Right ventricle myocardium inferior (tissue), 1 donor: ENCODE data around the gene RREB1. TPM values are rescaled to one million over a fixed set of nuclear protein-coding genes. Genes with fewer than 3 reads are reported as not detected.
A peak's percentile ranks its signal among the peaks of the same experiment; 100 is the strongest.
"Not testable (repeated sequence)": the region's sequence is repeated elsewhere in the genome, so short reads cannot be mapped to it uniquely, and the experiment has no call there.

ENCODE experiments used
- ATAC-seq: fragments of 200-7000 bp; cut with Tn5 transposase; one replicate; pipeline ENCODE4 v1.9.1; 2020; ENCODE audit warnings: mild to moderate bottlenecking, moderate library complexity
- DNase-seq: peaks from one replicate; pipeline ENCODE4 v3.0.0; 2021; ENCODE audit errors: missing footprints
- intact Hi-C: fragments of 100-400 bp; cut with DNase I; formaldehyde crosslinking; loops from one replicate; pipeline ENCODE4 v1.11.0; 2022
- total RNA-seq: library from RNA; stranded (reverse); fragmentation: NEBNext Ultra II Directional; extraction: Animal tissue kit (Norgen Biotek cat#: 25700); gene quantifications from one replicate; pipeline ENCODE4 v1.2.1, GENCODE V29; 2021
- donor health status: DM: no; HTN: yes; CAD: no; lungs with severe emphysema.

Gene RREB1
- total RNA-seq, 1 donor from 2014 or later: 34.2 TPM

- intact Hi-C loops: no loop called here
Measured at GRCh38 chr6:7152462-7152861, 44.7 kb downstream of the RREB1 start.

GRCh38 chr6:7153789-7154188, 46.0 kb downstream of the RREB1 start:
- no peak for DNase-seq
- intact Hi-C loops: no loop called here
- no peak for ATAC-seq

More at GRCh38 chr6:7152462-7152861, 44.7 kb downstream of the RREB1 start:
- no peak for DNase-seq
- ATAC-seq: no peak

DNA sequence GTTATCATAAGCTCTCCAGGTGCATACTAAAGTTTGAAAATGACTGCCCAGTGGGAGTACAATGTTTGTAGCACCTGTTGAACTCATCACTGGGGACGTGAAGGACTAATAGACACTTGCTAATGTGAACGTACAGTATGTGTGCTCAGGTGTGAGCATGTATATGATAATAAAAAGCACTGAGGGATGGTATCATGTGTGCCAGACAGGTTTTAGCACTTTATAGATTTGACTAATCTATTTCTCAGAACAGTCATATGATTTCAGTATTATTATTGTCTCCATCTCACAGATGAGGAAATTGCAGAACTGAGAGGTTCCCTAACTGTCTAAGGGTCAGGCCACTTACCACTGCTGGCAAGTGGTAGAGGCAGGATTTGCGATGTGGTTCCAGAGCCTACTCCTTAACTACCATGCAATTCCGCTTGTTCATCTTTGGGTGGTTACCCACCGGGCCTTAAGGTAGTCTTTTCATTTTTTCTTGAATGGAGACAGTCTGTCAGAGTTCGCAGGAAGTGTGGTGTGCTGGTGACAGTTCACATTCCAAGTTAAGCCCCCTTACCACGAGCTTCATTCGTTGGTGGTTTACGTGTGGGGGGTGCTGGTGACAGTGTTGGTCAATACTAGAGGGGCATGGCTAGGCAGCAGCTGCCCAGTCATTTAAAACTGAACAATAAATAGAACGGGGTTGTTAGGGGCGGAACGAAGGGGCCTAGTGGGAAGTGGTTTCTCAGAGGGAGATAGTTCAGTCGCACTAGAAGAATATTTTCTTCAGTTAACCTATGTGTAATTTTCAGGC, 46.8 kb downstream of the RREB1 start:
- intact Hi-C loops: no loop called here
- DNase-seq (no peak), ATAC-seq (no peak)

GRCh38 chr6:7155871-7156579, 48.3 kb downstream of the RREB1 start:
- ATAC-seq (peak; percentile 38), DNase-seq (no peak)
- intact Hi-C loops: no loop called here

DNA sequence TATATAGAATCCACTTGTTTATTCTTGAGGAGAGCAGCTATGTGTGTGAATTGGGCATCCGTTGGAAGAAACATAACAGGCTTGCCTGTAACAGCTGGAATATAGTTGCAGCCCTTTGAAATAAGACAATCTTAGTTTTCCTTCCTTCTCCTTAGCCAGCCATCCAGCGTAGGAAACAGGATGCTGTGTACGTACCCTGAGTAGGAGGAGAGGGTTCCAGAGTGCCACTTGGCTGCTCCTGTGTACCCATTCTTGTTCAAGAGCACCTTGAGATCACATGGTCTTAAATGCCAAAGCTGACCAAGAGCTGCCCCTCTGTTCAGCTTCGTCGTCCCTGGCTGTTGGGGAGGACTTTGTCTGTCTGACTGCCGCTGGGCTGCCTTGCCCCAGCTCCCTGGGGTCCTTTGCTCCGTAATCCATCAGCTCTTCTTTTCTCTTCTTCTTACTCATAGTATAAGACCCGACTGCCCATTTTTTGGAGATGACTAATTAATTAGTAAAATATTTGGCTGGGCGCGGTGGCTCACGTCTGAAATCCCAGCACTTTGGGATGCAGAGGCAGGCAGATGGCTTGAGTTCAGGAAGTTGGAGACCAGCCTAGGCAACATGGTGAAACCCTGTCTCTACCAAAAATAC, 49.0 kb downstream of the RREB1 start:
- intact Hi-C loops: no loop called here
- DNase-seq: no peak
- no peak for ATAC-seq

DNA sequence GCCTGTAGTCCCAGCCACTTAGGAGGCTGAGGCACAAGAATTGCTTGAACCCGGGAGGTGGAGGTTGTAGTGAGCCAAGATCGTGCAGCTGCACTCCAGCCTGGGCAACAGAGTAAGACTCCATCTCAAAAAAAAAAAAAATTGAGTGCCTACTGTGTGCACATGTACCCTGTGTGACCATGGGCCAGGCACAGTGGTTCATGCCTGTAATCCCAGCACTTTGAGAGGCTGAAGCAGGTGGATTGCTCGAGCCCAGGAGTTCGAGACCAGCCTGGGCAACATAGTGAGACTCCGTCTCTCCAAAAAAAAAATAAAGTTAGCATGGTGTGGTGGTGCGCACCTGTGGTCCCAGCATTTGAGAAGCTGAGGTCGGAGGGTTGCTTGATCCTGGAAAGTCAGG, 49.5 kb downstream of the RREB1 start:
- ATAC-seq, intact Hi-C loops: not testable (repeated sequence)

GRCh38 chr6:7157752-7158616, 50.2 kb downstream of the RREB1 start:
- intact Hi-C loops: no loop called here
- no peak for ATAC-seq
- DNase-seq: no peak

More for the DNA sequence above, 49.5 kb downstream of the RREB1 start:
- DNase-seq: not testable (repeated sequence)

GRCh38 chr6:7159790-7160525, 52.2 kb downstream of the RREB1 start:
- DNase-seq (no peak), ATAC-seq (peak; percentile 41)
- intact Hi-C loops: no loop called here

- no peak for ATAC-seq
- no peak for DNase-seq
- intact Hi-C loops: no loop called here
Measured at GRCh38 chr6:7161253-7161623, 53.5 kb downstream of the RREB1 start.

GRCh38 chr6:7161845-7162244, 54.1 kb downstream of the RREB1 start:
- ATAC-seq (no peak), DNase-seq (no peak)
- intact Hi-C loops: no loop called here

GRCh38 chr6:7163661-7164071, 55.9 kb downstream of the RREB1 start:
- intact Hi-C loops: no loop called here
- no peak for ATAC-seq
- DNase-seq: no peak

DNA sequence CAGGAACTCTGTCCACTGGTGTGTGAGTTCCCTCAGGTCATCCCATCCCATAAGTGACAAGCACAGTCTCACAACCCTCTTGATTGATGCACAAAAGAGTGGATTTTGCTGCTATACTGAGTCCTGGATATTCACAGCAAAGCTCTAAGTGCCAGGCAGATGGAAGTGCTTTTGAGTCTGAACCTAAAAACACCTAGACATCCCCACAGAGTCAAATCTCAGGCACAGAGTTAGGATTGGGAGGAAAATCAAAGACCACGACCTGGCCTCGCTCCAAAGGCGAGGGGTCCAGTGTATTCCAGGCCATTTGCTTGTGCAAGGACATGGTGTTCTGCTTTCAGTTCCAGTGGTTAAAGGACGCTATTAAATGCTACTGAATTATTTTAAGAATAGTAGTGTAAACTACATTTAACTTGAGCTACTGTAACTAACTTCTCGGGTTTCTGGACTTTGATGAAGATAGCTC, 56.8 kb downstream of the RREB1 start:
- no peak for ATAC-seq
- intact Hi-C loops: no loop called here
- DNase-seq: no peak

DNA sequence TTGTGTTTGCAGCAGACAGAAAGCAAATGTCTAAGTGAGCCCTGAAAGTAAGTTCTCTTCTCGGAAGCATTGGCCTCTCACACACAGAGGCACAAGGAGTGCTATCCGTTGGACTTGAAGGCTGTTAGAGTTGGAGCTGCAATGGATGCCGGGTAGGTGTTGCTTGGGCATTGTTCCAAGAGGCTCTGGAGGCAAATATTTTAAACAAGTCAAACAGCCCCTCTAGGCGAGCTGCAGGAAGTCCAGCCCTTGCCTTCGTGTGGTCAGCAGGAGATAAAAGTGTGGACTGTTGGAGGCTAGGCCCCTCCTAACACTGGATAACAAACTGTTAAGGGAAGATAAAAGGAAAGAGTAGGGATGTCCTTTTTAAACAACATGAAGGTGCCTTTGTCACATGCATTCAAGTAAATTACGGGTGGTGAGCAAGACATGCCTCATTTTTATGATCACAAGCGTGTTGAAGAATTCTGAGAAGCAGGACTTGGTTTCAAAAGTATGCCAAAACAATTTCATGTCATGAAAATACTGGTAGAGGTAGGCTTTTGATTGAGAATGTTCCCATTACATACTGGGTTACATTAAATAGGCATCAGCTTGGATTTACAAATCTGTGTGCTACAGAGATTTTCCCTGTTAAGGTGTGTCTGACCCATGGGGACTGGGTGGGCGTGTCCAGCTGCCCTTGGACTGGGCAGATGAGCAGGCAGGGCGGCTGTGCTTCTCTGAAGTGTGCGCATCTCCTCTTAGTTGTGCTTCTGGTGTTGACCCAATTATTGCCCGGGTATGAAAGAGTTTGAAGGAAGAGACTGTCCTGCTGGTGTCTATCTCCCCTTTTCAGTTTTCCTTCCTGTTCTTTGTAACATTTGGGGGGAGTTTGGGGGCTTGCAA, 57.5 kb downstream of the RREB1 start:
- ATAC-seq (no peak), DNase-seq (no peak)
- intact Hi-C loops: no loop called here

GRCh38 chr6:7165890-7166267, 58.1 kb downstream of the RREB1 start:
- ATAC-seq (no peak), DNase-seq (no peak)
- intact Hi-C loops: no loop called here

GRCh38 chr6:7166410-7167293, 58.9 kb downstream of the RREB1 start:
- intact Hi-C loops: no loop called here
- ATAC-seq (no peak), DNase-seq (no peak)

DNA sequence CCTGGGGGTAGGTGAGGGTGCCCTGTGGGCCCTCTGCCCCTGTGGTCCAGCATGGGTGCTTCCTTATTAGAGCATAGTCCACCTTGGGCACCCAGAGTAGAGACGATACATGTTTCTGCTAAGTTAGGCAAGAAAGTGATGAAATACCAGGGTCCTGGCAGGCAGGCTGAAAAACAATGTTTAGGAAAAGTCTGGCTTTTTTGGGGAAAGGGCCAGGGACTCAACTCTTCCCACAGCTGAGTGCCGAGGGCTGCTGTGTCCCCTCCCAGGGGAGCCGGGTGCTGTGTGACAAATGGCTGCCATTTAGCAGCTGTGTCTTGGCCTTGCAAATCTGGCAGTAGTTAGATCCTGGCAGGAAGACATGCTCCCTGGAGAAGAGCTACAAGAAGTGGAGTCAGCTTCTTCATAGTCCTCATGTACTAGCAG, 61.5 kb downstream of the RREB1 start:
- intact Hi-C loops: no loop called here
- ATAC-seq (peak; percentile 59), DNase-seq (peak; percentile 83)
